Stimulated activated naive CD4-positive, alpha-beta T cell treated with Interleukin-2 at 50 U/mL for 16 hours (primary cell): ENCODE measurements around the gene ATPAF1.
A peak's percentile ranks its signal among the peaks of the same experiment; 100 is the strongest.

Experiments
- DNase-seq: peaks from one replicate; lab custom pipeline; 2025; lab: John Stamatoyannopoulos, UW

The ATPAF1 gene

DNA sequence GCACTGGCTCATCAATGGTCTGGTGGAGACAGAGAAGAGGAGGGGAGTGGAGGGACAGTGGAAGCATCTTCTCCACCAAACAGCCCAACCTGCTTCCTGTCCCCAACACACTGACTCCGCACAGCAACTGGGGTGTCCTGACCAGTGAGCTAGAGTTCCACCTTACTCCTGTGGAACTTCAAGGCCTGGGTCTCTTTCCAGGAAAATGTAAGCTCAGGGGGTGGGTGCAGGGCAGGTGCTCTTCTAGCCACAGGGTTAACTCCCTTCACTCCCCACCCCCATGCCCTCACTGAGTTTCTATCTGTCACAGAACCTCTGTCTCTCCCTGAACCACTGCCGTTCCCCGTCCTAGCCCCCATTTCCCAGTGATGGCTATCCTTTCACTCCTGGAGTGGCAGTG lies 52.4 kb downstream of the ATPAF1 start:
- no peak for DNase-seq

- no peak for DNase-seq
These were observed 53.1 kb downstream of the ATPAF1 start for GRCh38 chr1:46615088-46615487.

DNA sequence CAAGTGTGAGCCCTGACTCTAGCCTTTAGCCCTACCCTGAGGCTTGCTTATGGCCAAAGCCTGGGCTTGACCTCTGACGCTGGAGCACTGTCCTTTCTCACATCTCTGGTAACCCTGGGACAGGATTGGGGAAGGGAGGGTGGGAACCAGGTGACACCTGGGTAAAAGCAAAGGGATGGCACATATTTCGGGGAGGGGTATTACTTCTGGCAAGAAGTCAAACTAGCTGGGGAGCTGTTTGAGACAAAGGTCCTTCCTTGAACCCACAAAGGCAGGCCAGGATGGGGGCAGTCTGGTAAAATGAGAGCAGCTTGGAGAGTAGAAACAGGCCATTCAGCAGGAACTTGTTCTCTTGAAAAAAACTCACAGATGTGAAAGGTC lies 53.6 kb downstream of the ATPAF1 start:
- DNase-seq = no peak

DNA sequence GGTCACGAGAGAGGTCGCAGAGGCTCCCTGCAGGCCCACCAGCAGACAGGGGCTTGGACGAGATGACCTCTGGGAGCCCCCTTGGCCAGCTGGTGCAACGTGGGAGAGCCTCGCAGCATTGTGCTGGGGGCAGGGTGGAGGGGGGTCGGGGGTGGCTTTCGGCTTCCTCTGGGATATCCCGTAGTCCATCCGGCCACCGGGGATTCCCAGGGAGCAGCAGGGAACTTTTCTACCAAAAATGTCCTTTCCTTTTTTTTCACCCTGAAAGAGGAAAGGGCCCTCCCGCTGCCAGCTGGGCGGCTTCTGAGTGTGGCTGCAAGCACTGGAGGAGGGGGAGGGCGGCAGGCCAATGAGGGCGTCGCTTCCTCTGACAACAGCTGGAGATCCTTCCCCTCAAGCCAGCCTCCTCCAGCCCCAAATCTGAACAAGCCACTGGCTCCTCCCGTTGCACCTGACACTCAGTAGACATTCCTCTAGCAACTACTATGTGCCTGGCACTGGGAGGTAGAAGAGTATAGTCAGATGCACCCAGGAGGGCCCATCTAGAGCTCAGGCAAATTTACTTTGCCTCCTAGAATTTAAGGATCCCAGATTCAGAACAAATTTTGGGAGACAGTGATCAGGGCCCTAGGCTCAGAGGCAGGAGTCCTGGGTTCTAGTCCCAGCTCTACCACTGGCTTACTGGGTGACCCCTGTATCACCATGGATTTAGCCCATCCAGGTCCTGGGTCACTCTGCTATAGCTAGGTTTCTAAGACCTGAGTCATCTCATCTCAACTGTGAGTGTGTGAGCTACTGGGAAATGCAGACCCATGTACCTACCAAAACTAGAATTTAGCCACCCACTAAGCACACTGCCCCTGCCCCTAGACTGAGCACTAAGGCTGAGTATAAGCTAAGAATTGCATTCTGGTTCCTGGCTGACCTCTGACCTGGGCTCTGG lies 54.2 kb downstream of the ATPAF1 start:
- DNase-seq = peak; percentile 13

GRCh38 chr1:46612937-46613660 lies 55.1 kb downstream of the ATPAF1 start:
- no peak for DNase-seq

DNA sequence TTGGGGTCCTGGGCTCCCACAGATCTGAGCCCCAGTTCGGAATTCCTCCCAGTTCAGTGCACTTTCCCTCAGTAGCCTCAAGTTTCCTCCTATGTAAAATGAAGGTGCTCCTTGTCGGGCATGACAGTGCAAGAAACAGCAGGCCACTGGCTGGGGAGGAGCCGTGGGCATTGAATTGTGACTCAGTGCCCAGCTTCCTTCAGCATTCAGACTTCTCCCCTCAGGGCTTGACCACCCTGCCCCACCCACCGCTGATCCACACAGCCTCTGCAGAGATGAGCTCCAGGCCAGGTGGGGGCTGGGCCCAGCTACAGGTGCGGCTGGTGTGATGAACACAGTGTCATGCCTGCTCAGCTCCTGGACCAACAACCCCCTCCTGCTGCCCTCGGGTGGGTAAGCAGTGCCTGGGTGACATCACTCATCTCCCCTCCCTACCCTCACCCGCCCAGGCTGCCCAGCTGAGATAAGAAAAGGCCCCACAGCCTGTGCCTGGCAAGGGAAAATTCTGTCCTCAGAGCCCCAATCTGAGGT lies 56.4 kb downstream of the ATPAF1 start:
- no peak for DNase-seq

DNA sequence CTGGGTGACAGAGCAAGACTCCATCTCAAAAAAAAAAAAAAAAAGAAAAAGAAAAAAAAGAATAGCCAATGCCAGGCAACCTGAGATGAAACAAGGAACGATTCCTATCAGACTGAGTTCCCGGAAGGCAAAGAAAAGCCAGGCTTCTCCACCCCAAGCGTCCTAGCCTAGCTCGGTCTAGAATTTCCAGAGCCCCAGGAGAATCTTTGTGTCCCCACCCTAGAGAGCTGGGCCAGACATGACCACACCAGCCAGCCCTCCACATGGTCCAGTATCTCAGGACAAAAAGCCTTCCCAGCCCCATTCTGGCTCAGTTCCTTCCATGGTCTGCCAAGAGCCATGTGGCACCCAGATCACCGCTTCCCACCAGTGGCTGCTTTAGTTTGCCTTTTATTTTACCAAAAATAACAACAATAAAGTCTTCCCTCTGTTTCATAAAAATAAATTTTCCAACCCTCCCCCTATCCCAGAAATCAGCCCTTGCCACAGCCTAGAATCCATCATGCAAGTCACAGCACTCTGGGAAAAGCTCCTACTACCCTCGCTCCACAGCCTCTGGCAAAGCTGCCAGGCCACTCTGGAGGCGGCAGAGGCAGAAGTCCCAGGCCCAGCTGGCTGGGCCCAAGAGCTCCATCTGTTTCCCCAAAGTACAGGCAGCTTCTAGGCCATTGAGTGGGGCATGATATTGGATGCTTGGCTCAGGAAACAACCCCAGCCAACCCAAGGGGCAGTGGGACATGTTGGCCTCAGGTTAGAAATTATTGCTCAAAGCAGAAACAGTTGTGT lies 60.6 kb downstream of the ATPAF1 start:
- DNase-seq = no peak

DNA sequence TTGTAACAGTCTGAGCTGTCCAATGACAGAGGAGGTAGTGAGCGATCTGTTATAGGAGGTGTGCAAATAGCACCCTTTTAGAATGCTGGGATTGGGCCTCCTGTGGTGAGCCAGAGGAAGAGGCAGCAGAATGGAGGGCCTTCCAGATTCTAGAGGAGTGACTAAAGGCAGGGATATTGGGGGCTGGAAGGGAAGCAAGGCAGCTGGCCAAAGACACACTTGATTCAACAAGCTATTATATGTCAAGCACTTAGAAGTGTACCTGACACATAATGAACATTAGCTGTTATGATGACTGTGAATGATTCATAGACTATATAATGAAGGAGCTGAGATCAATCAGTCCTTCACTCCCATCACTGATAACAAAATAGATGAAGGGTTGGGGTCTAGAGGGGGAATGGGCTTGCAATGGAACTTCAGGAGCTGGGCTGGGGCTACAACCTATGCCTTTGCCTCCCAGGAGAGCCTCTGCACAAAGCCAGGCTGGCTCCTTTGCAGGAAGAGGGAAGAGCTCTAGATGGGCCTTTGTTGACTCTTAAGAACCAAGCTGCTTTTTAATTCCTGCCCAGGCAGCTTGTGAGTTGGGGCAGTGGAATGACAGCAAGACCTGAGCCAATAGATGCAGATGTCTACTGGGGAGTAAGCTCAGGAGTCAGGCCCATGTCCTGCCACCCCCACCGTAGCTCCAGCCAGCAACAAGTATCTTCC lies 61.8 kb downstream of the ATPAF1 start:
- no peak for DNase-seq

GRCh38 chr1:46605232-46605631 lies 62.9 kb downstream of the ATPAF1 start:
- DNase-seq = no peak

- DNase-seq = peak; percentile 98
These were observed 64.2 kb downstream of the ATPAF1 start, which contains the start of gene MKNK1 for GRCh38 chr1:46603858-46604549. TSS of gene MKNK1 (minus strand) at chr1:46604268. CDS start at chr1:46583327, 20,941 bp downstream.

GRCh38 chr1:46603481-46603857 lies 64.7 kb downstream of the ATPAF1 start:
- no peak for DNase-seq

- no peak for DNase-seq
These were observed 66.7 kb downstream of the ATPAF1 start for GRCh38 chr1:46601257-46602007.

GRCh38 chr1:46599059-46599970 lies 68.8 kb downstream of the ATPAF1 start:
- no peak for DNase-seq

DNA sequence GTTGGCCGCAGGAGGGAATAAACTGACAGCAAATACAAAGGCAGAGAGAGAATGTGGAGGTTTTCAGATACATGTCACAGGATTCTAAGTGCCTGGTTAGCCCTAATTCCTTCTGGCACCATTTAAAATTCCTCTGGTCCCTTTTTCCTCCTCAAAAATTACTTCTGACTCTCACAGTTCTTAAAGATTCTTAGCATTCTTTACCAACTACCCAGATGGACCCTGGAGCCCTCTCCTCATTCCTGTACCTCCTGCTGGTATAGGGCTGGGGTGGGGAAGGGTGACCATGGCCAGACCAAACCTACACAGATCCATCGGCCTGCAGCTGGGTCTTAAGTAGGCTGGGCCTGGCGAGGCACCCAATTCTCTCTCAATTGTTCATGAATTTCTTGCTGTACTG lies 71.3 kb downstream of the ATPAF1 start:
- no peak for DNase-seq

DNA sequence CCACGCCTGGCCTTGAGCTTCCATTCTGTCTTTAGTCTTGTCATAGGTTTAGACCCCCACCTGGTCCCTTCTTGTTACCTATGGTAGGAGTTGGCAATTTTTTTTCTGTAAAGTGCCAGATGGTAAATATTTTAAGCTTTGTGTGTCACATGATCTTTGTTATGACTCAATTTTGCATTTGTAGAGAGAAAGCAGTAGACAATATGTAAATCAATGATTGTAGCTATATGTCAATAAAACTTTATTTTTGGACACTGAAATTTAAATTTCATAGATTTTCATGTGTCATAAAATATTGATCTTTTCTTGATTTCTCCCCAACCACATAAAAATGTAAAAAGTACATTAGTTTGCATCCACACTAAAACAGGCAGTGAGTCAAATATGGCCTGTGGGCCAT lies 72.1 kb downstream of the ATPAF1 start:
- no peak for DNase-seq

DNA sequence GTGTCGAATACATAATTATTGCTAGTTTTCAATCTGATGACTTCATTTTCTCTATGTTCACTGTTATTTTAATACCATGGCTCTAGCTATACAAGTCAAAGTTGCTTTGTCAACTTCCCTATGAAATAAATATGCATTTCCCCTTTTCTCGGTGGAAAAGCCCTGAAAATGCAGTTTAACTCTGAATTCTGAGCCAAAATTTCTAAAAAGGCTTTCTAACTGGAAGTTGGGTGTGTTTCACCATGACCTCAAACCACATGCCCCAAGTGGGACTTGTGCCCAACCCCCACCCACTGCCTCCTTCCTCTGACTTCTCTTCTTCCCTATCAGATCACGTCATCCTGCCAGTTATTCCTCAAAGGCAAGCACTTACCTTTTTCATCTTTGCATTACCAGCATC lies 73.0 kb downstream of the ATPAF1 start:
- no peak for DNase-seq

GRCh38 chr1:46594063-46594462 lies 74.1 kb downstream of the ATPAF1 start:
- DNase-seq = no peak

- DNase-seq = no peak
These were observed 75.3 kb downstream of the ATPAF1 start for GRCh38 chr1:46592823-46593222.

- DNase-seq = no peak
These were observed 78.6 kb downstream of the ATPAF1 start for GRCh38 chr1:46589529-46589928.
